Measurements from ENCODE around the gene CTTN. TPM values are rescaled to one million over a fixed set of nuclear protein-coding genes. Genes with fewer than 3 reads are reported as not detected.
"Not testable (repeated sequence)": the region's sequence is repeated elsewhere in the genome, so short reads cannot be mapped to it uniquely, and the experiment has no call there.

CTTN gene
- polyA plus RNA-seq, 1 donor: 219 TPM

DNA sequence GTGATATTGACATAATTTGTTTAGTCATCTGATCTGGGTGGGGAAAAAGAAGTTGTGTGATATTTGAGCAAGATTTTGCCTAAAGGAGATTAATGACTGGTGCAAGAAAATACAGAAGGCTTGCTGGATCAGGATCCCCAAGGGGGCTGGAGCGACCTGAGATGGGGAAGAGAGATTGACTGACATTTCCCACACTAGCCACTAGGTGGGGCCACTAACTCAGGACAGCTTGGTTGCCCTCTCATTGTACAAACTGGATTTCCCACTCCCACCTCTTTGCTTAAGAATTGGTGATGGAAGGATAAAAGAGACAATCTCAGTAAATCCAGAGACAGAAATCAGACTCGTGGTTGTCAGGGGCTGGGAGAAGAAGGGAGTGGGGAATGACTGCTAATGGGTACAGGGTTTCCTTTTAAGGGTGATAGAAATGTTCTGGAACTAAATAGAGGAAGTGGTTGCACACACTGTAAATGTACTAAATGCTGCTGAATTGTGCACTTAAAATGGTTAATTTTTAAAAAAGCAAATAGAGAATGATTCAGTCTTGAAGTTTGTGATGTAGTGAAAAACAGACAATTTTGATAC lies 50.7 kb downstream of the CTTN start:
- DNase-seq: no peak

DNA sequence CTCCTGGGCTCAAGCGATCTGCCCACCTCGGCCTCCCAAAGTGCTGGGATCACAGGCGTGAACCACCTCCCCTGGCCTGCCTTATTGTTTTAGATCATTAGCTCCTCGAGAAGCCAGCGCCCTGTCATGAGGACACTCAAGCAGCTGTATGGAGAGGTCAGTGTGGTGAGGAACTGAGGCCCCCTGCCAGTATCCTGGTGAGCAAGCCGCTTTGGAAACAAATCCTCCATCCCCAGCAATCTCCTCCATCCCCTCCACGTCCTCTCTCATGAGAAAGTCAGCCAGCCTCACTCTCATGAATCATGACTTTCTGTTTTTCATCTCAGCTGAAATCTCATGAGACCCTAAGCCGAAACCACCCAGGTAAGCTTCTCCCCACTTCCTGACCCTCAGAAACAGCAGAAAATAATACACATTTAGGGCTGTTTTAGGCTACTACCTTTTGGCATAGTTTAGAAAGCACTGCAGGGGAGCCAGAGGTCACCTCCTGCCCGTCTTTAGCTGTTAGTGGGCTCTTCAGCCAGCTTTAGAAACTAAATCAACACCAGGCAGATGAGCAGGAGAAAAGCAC lies 56.0 kb downstream of the CTTN start:
- no peak for DNase-seq

- not testable (repeated sequence) for DNase-seq
Observed at GRCh38 chr11:70454811-70455210, 56.5 kb downstream of the CTTN start.

DNA sequence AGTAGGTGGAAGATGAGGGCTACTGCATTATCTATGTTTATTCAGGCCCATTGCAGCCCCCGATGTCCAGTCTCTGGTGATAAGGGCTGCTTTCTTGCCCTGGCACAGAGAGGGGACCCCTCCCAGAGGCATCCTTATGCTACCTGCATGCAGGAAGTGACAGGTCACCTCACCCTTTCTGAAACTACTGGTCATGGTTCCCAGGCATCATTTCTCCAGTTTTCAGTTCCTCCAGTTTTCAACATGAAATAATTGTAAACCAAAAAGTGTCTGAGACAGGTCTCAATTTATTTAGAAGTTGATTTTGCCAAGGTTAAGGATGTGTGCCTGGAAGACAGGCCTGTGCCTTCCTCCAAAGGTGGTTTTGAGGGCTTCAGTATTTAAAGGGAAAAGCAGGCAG lies 57.0 kb downstream of the CTTN start:
- DNase-seq: no peak

DNA sequence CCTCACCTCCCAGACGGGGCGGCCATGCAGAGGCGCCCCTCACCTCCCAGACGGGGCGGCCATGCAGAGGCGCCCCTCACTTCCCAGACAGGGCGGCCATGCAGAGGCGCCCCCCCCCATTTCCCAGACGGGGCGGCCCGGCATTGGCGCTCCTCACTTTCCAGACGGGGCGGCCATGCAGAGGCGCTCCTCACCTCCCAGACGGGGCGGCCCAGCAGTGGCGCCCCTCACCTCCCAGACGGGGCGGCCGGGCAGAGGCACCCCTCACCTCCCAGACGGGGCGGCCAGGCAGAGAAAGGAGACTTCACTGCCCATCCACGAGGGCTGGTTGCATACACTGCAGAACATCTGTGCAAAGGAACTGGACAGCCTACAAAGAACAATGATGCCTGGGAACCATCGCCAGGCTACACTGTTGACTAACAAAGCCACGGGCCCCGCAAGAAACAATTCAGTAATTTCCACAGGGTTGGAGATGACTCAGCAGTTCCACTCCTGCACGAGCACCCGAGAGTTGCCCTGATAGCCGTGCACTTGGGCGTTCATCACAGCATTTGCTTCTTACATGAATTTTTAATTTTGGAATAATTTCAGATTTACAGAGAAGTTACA lies 58.7 kb downstream of the CTTN start:
- no peak for DNase-seq

GRCh38 chr11:70458736-70459135 lies 60.4 kb downstream of the CTTN start:
- no peak for DNase-seq

GRCh38 chr11:70460111-70460510 lies 61.8 kb downstream of the CTTN start:
- DNase-seq: no peak

- no peak for DNase-seq
Observed at GRCh38 chr11:70460964-70461363, 62.6 kb downstream of the CTTN start.

DNA sequence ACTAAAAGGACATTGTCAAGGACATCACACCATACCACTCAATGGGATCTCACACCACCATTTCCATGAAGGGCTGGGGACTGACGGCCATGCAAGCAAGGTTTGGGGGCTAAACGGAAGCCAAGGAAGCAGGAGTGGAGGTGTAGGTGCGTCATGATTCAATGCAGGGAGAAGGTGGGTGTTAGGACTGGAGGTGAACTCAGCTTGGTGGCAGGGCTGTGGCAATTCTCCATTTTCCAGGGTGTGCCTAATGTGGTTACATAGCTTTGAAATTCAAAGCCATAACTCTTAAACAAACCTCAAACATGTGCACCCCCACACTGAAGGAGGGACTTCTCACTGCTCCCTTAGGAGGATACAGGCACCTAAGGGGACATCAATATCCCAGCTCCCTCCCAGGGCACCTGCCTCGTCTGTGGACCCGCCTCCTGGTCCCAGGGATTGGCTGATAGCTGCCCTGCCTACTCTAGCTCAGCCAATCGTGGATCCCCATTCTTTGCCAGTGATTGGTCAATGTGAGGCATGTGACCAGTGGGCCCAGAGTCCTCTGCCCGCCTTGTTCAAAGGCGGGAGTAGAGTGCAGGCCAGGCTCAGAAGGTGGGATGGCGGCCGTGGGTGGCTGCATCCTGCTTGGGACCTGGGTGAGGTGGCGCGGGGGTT lies 64.6 kb downstream of the CTTN start:
- no peak for DNase-seq

DNA sequence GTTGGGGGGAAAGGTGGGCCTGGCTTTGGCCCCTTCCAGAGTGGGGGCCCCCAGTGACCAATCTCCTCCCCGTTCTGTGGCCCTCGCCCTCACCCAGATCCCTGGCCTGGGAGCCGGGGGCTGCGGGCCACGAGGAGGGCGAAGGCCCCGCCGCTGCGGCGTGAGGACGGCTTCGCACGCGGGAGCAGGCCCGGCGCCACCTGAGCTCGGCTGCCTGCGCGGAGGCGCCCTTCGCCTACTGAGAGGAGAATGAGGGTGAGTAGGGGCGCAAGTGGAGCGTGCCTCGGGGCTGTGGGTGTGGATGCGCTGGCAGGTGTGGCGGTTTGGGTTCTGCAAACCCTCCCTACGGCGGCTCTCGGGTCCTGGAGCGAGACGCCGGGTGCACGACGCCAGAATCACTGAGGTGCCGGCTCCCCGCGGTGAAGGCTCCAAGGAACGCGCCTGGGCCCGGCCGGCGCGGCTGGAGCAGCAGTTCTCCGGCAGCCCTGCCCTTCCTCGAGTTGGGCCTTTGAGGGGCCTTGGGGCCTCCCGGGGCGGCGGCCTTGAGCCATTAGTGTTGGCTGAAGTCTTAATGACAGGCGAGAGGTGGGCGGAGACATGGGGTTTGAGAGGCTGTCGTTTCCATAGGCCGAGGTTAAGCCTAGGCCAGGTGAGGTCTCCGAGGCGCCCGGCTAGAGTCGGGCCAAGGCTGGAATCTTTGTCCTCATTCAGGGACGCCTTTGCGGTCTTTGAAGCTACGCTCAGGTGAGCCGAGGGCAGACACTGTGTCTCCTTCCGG lies 65.3 kb downstream of the CTTN start:
- DNase-seq: no peak

GRCh38 chr11:70464509-70465361 lies 66.4 kb downstream of the CTTN start:
- no peak for DNase-seq

DNA sequence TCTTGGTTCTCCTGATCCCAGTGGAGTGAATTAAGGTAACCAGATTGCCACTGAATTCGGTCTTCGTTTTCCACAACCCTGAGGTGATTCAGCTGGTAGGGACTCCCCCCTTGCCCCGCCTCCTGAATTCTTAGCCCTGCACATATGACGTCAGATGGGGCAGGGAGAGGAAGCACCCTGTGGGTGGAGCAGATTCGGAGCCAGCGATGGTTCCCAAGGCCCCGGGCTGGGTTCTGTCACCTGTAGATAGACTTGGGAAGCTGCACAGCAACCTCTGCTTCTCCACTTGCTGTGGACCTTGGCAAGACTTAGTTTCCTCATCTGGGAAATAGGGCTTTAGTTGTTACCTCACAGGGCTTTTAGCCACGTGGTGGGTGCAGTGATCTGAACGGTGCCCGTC lies 67.8 kb downstream of the CTTN start:
- DNase-seq: no peak

- DNase-seq: no peak
Observed at GRCh38 chr11:70466596-70466995, 68.3 kb downstream of the CTTN start.

DNA sequence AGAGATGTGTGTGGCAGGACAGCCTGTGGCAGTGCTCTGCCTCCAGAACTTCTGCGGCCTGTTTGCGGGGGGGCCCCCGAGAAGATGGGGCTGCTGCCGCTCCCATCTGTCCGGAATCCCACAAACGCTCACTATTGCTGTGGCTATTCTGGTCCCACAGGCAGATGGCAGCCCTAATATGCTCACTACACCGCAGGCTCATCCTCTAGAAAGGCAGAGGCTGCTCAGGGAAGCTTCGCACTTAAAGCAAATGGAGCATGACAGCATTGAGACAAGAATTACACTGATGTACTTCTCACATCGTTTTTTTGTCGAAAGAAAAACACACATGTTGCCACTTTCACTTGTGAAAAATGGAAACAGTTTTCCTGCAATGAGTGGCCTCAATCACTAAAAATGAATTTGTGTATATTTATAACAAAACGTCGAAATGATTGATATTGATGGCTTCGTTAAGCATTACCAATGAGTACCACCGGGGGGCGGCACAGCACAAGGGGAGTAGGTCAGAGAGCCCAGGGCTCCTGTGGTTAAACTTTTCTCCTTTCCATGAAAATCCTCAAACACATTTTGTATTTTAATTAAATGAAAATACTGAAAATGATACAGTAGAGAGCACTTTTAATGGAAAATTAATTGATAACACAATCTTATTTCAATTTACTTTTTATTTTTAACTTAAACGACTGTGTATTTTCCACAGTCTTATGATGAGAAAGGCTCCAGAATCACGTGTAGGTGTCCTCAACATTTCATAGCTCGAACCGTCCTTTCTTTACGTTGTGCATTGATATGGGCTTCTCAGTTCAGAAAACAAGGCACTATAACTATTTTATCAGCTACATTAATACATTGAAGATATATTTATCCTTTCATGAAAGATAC lies 69.1 kb downstream of the CTTN start:
- peak; percentile 51 for DNase-seq

DNA sequence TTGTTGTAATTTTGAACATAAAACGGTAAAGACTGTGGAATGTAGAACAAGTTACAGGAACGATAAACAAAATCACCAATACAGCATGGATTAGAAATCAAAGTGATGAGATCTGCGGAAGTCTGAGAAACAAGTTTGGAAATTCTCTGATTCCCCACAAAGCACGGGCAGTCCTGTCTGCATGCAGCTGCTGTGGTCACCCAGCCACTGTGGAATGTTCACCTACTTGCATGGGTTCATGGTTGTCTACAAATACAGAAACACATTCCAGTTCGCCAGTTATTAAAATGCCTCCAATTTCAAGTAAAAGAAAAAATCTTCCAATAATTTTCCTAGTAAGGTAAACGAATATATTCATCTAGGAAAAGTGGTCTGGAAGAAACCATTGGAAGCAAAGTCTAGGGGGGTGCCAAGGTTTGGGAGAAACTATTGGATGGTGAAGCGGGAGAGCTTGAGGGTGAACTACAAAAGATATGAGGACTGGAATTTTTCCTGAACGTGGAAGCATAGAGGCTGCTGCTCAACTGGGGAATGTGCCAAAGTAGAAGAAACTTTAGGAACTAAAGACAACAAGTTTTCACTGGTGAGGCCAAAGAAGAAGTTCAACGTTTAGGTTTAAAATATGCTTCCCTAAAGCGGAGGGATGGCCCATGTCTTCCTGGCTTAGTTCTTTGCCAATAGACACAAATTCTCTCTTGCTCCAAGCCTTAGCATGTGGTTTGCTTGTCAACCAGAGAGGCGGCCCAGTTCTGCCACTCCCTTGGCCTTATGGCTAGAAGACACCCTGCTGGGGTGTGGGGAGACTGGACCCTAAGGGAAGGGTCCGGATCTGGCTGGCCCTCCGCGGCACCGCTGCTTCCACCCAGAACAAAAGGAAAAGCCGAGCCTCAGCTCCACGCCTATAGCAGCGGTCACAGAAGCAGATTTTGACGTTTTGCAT lies 70.2 kb downstream of the CTTN start:
- DNase-seq: no peak

DNA sequence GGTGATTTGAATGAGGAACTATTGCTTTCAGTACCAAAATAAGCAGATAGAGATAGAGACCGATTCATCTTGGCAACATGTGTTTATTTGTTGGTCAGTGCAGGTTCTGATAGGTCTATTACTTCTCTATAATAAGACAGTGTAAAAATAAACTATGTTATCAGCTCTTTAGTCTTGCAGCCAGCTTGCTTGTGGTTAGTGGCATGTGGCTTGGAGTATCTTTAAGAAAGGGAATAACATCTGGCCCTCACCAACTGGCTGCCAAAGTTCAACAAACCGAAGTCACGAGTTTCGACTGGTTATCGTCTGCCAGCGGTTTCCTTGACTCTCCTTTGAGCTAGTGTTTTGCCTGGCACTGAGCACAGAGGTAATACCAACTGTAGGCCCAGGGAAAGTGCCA lies 71.8 kb downstream of the CTTN start:
- no peak for DNase-seq

GRCh38 chr11:70471254-70471653 lies 72.9 kb downstream of the CTTN start:
- DNase-seq: no peak

DNA sequence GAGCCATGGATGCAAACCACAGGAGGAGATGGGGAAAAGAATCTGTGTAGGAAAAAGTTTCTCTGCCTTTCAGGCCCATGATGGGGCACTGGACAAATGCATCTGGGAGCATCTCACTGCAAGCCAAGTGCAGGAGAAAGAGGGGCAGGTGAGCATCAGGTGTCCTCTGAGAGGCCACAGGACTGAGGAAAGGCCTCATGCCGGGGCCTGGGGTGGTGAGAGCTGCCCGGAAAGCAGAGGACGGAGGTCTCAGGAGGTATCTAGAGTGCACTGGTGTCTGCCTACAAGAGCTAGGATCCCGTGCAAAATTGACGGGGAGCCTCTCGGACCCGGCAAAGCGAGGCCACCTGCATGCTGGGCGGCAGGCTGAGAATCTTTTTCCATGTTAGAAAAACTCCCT lies 73.9 kb downstream of the CTTN start:
- DNase-seq: no peak

DNA sequence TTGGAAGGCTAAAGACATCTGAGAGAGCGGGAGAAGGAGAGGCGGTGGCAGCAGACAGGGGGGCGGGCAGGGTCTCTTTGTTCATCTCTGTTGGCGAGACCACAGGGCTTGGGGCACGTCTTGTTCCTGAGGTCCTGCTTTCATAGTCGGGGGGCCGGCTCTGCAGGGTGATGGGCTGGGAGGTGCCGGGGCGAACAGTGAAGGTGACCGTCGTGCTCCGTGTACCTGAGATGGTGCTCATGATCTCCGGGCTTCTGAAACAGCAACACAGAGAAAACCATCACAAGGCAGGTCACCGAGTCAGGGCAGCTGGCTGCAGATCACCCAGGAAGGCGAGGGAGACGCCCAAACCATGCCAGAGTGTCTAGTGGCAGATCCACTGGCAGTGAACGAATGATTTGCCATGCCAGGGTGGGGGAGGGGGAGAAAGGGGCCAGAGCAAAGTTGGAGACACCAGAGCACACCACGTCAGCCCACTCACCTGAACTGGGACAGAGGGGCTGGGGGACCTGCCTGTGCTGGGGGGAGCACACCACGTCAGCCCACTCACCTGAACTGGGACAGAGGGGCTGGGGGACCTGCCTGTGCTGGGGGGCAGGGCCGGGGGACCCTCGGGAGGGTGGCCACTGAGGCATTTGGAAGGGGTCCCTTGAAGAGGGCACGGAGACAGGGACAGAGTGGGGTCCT lies 75.0 kb downstream of the CTTN start:
- DNase-seq: no peak
